ENCODE results near the gene MINDY4. TPM values are rescaled to one million over a fixed set of nuclear protein-coding genes. Genes with fewer than 3 reads are reported as not detected.

Gene MINDY4
- total and polyA plus RNA-seq, 9 donors: 6.9 to 30.3 (median 18.2) TPM

- 88 to 94% (median 93%) methylated on average over 4 of the region's 4 CpGs for WGBS, 3 donors
- Histone ChIP-seq H3K9me3 (no peaks in the 10 kb centered on the region), H3K36me3 (no peaks in the 10 kb centered on the region), H3K27me3 (no peaks in the 10 kb centered on the region), H3K4me1 (ENCODE audit: insufficient read depth) (peaks cover 2% of the 10 kb centered on the region), H3K4me3 (no peak overlapping the region), H3K27ac (no peak overlapping the region)
- DNase-seq: peak in 2 of 5 donors; percentile 10 to 20
- TF ChIP-seq, protein P1, sequence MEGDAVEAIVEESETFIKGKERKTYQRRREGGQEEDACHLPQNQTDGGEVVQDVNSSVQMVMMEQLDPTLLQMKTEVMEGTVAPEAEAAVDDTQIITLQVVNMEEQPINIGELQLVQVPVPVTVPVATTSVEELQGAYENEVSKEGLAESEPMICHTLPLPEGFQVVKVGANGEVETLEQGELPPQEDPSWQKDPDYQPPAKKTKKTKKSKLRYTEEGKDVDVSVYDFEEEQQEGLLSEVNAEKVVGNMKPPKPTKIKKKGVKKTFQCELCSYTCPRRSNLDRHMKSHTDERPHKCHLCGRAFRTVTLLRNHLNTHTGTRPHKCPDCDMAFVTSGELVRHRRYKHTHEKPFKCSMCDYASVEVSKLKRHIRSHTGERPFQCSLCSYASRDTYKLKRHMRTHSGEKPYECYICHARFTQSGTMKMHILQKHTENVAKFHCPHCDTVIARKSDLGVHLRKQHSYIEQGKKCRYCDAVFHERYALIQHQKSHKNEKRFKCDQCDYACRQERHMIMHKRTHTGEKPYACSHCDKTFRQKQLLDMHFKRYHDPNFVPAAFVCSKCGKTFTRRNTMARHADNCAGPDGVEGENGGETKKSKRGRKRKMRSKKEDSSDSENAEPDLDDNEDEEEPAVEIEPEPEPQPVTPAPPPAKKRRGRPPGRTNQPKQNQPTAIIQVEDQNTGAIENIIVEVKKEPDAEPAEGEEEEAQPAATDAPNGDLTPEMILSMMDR (IDR thresholded peaks at IDR 0.05): no peak
- TF ChIP-seq POLR2A (IDR thresholded peaks at IDR 0.05): no peak
- TF ChIP-seq EP300 (IDR thresholded peaks at IDR 0.05): no peak
- intact Hi-C loops (cut with DNase I): no loop called here
Measured at GRCh38 chr7:30929686-30930085, 158.5 kb downstream of the MINDY4 start.

- H3K27me3 ChIP-seq: no peaks in the 10 kb centered on the region
- H3K4me3 ChIP-seq: no peak overlapping the region
- no peak overlapping the region for H3K27ac ChIP-seq
- no peaks in the 10 kb centered on the region for H3K36me3 ChIP-seq
- TF ChIP-seq, protein P1 (IDR thresholded peaks at IDR 0.05): no peak
- no peak for TF ChIP-seq EP300 (IDR thresholded peaks at IDR 0.05)
- TF ChIP-seq POLR2A (IDR thresholded peaks at IDR 0.05): no peak
- WGBS, 3 donors: 21 to 36% (median 32%) methylated on average over 8 of the region's 8 CpGs
- DNase-seq: peak in 4 of 5 donors; percentile 5 to 39 (median 10)
- intact Hi-C loops (cut with DNase I): no loop called here
- peaks cover 2% of the 10 kb centered on the region for H3K4me1 ChIP-seq (ENCODE audit: insufficient read depth)
- H3K9me3 ChIP-seq: no peaks in the 10 kb centered on the region
Measured at GRCh38 chr7:30930621-30931020, 159.4 kb downstream of the MINDY4 start.

GRCh38 chr7:30931161-30931928, 160.1 kb downstream of the MINDY4 start:
- WGBS, 3 donors: 75 to 85% (median 83%) methylated on average over 24 of the region's 24 CpGs
- Histone ChIP-seq H3K9me3 (no peaks in the 10 kb centered on the region), H3K4me1 (ENCODE audit: insufficient read depth) (peaks cover 2% of the 10 kb centered on the region), H3K27ac (no peak overlapping the region), H3K27me3 (no peaks in the 10 kb centered on the region), H3K36me3 (no peaks in the 10 kb centered on the region), H3K4me3 (no peak overlapping the region)
- TF ChIP-seq, protein P1 (IDR thresholded peaks at IDR 0.05): no peak
- no peak for TF ChIP-seq POLR2A (IDR thresholded peaks at IDR 0.05)
- no peak for TF ChIP-seq EP300 (IDR thresholded peaks at IDR 0.05)
- peak in 3 of 5 donors; percentile 11 to 13 (median 11) for DNase-seq
- intact Hi-C loops (cut with DNase I): no loop called here

DNA sequence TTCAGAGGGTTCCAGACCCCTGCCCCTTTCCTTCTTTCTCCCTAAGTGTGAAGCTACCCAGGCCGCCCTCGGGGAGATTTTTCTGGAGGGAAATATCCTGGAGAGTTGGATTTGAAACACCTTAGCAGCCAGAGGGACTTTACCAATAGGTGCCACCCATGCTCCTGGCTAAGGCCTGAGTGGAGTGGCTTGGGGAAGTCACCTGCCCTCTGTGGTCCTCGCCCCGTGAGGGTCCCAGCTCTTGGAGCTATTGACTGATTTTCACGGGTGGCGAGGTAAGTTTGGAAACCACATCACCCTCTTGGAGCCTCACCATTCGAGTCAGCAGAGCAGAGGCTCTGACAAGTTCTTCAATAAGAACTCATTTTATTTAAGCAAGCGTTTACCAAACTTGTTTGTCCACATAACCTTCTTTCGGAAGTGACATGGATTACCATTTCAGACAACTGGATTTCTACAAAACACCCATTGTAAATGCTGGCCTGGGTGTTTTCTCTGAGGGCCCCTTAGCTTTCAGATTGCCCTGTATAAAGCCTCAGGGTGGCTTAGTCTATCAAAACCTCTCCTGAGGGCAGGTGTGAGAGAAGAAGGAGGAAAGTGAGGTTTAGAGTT, 160.8 kb downstream of the MINDY4 start:
- TF ChIP-seq POLR2A (IDR thresholded peaks at IDR 0.05) (no peak), EP300 (IDR thresholded peaks at IDR 0.05) (no peak)
- TF ChIP-seq, protein P1 (IDR thresholded peaks at IDR 0.05): no peak
- 92 to 95% (median 93%) methylated on average over 9 of the region's 9 CpGs for WGBS, 3 donors
- no peak for DNase-seq
- peaks cover 2% of the 10 kb centered on the region for H3K4me1 ChIP-seq (ENCODE audit: insufficient read depth)
- H3K36me3 ChIP-seq: no peaks in the 10 kb centered on the region
- intact Hi-C loops (cut with DNase I): no loop called here
- H3K27me3 ChIP-seq: no peaks in the 10 kb centered on the region
- no peak overlapping the region for H3K27ac ChIP-seq
- no peaks in the 10 kb centered on the region for H3K9me3 ChIP-seq
- H3K4me3 ChIP-seq: no peak overlapping the region
